ENCODE measurements around the gene MOCOS. TPM values are rescaled to one million over a fixed set of nuclear protein-coding genes. Genes with fewer than 3 reads are reported as not detected.

MOCOS gene
- total RNA-seq, 1 experiment from 2014 or later = 3.0 TPM

- no peak for DNase-seq (ENCODE audit: low read depth, low spot score)
- no peaks in the 10 kb centered on the region for H3K9me3 ChIP-seq (ENCODE audit: control insufficient read depth, insufficient read depth, low read depth, low read length)
- intact Hi-C loops (cut with micrococcal nuclease; ENCODE audit: unreplicated experiment) (no loop called here), in situ Hi-C loops (cut with HindIII; ENCODE audit: low pct_unique_long_range_greater_than_20kb, low sequenced_read_pairs) (no loop called here)
- no peak for ATAC-seq
- no peaks in the 10 kb centered on the region for H3K27me3 ChIP-seq (ENCODE audit: control insufficient read depth, insufficient read depth, low read length)
- H3K4me3 ChIP-seq (ENCODE audit: low read depth in 2 of 2, low read length in 2 of 2) = no peak overlapping the region
- no peaks in the 10 kb centered on the region for H3K4me1 ChIP-seq (ENCODE audit: control insufficient read depth, insufficient read depth, low read length)
- no peaks in the 10 kb centered on the region for H3K36me3 ChIP-seq (ENCODE audit: control insufficient read depth, insufficient read depth, low read length)
- no peak for TF ChIP-seq POLR2AphosphoS5 (IDR thresholded peaks at IDR 0.05; ENCODE audit: low read depth, low read length)
- no peak for TF ChIP-seq CTCF (IDR thresholded peaks at IDR 0.05)
- ChIA-PET CTCF (no interaction called here), POLR2A (no interaction called here)
- no peak overlapping the region for H3K27ac ChIP-seq (ENCODE audit: low read length)
- BruUV-seq (replicated peaks) = no TSS peak
Observed at GRCh38 chr18:36203360-36203895, 16.1 kb downstream of the MOCOS start.

DNA sequence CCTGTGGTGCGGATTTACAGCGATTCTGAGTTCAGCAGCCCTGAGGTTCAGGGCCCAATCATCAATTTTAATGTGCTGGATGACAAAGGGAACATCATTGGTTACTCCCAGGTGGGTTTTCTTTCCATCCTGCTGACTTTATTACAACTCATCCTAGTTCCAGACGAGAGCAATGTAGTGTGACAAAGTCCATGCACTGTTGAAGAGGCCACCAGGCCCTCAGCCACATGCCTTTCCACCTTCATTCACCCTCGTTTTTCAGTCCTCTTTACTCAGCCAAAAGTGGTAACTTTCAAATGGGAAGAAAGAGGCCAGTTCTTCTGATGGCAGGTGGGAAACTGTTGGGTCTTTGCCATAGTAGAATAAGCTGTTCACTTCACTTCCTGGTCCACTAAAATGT lies 17.9 kb downstream of the MOCOS start:
- TF ChIP-seq, protein P1, sequence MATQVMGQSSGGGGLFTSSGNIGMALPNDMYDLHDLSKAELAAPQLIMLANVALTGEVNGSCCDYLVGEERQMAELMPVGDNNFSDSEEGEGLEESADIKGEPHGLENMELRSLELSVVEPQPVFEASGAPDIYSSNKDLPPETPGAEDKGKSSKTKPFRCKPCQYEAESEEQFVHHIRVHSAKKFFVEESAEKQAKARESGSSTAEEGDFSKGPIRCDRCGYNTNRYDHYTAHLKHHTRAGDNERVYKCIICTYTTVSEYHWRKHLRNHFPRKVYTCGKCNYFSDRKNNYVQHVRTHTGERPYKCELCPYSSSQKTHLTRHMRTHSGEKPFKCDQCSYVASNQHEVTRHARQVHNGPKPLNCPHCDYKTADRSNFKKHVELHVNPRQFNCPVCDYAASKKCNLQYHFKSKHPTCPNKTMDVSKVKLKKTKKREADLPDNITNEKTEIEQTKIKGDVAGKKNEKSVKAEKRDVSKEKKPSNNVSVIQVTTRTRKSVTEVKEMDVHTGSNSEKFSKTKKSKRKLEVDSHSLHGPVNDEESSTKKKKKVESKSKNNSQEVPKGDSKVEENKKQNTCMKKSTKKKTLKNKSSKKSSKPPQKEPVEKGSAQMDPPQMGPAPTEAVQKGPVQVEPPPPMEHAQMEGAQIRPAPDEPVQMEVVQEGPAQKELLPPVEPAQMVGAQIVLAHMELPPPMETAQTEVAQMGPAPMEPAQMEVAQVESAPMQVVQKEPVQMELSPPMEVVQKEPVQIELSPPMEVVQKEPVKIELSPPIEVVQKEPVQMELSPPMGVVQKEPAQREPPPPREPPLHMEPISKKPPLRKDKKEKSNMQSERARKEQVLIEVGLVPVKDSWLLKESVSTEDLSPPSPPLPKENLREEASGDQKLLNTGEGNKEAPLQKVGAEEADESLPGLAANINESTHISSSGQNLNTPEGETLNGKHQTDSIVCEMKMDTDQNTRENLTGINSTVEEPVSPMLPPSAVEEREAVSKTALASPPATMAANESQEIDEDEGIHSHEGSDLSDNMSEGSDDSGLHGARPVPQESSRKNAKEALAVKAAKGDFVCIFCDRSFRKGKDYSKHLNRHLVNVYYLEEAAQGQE (IDR thresholded peaks at IDR 0.05; ENCODE audit: insufficient read depth in 1 of 2, low read depth in 2 of 2, low read length in 1 of 2) = no peak
- TF ChIP-seq TCF7L2 (IDR thresholded peaks at IDR 0.05; ENCODE audit: low read depth, low read length) (no peak), SIN3A (IDR thresholded peaks at IDR 0.05; ENCODE audit: borderline replicate concordance, insufficient read depth, low read depth, low read length) (no peak), POLR2AphosphoS5 (IDR thresholded peaks at IDR 0.05; ENCODE audit: low read depth, low read length) (no peak), CTCF (IDR thresholded peaks at IDR 0.05) (no peak)
- H3K36me3 ChIP-seq (ENCODE audit: control insufficient read depth, insufficient read depth, low read length) = no peaks in the 10 kb centered on the region
- H3K4me3 ChIP-seq (ENCODE audit: low read depth in 2 of 2, low read length in 2 of 2) = no peak overlapping the region
- ChIA-PET POLR2A (no interaction called here), CTCF (no interaction called here)
- BruUV-seq (replicated peaks) = no TSS peak
- no peak for DNase-seq (ENCODE audit: low read depth, low spot score)
- ATAC-seq = no peak
- no peaks in the 10 kb centered on the region for H3K27me3 ChIP-seq (ENCODE audit: control insufficient read depth, insufficient read depth, low read length)
- no peaks in the 10 kb centered on the region for H3K4me1 ChIP-seq (ENCODE audit: control insufficient read depth, insufficient read depth, low read length)
- intact Hi-C loops (cut with micrococcal nuclease; ENCODE audit: unreplicated experiment) = no loop called here
- H3K27ac ChIP-seq (ENCODE audit: low read length) = no peak overlapping the region
- in situ Hi-C loops (cut with HindIII; ENCODE audit: low pct_unique_long_range_greater_than_20kb, low sequenced_read_pairs) = no loop called here
- no peaks in the 10 kb centered on the region for H3K9me3 ChIP-seq (ENCODE audit: control insufficient read depth, insufficient read depth, low read depth, low read length)
